Femur (tissue), 1 donor: Measurements from ENCODE around the gene CADM1.

Experiments used
- DNase-seq: peaks from one replicate; pipeline ENCODE4 v3.0.0-alpha.2; 2017

The CADM1 gene

DNA sequence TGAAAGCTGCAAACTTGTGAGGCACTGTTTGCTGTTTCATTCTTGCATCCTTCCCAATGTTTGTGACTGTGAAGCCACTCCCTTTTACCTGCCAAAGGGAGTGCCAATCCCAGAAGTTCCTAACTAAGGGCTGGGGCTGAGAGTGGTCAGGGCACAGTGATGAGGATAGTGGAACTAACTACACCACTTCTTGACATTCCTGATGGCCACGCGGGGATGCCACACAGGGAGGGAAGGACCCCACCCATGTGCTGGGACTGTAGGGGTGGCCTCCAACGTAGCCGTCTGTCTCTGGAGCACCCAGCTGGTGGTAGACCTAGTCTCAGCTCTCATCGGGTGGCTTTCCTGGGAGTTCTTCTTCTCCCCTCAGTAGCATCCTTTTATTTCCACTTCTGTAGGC, 335.5 kb downstream of the CADM1 start:
- no peak for DNase-seq

- peak; percentile 40 for DNase-seq
Observed at GRCh38 chr11:115168229-115168671, 336.0 kb downstream of the CADM1 start.

DNA sequence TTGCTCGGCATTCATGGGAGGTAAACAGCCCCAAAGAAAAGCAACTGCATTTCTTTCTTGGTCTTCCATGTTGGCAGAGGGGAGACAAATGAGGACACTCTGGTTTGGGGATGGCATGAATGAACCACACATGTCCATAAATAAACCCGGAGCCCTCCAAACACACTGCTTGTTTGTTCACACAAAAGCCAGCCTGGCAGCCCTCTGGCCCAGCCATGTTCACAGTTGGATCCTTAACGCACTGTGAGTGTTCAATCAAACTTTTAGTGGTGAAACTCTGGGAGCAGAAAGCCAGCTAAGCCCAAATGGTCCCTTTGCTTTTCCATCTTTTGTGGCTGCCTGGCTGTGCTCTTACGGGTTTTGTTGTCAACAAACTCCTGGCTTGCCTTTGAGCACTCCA, 336.8 kb downstream of the CADM1 start:
- DNase-seq = no peak

GRCh38 chr11:115166820-115167219, 337.4 kb downstream of the CADM1 start:
- no peak for DNase-seq

GRCh38 chr11:115164774-115165173, 339.4 kb downstream of the CADM1 start:
- DNase-seq = no peak

- DNase-seq = no peak
Observed at GRCh38 chr11:115162919-115163318, 341.3 kb downstream of the CADM1 start.

DNA sequence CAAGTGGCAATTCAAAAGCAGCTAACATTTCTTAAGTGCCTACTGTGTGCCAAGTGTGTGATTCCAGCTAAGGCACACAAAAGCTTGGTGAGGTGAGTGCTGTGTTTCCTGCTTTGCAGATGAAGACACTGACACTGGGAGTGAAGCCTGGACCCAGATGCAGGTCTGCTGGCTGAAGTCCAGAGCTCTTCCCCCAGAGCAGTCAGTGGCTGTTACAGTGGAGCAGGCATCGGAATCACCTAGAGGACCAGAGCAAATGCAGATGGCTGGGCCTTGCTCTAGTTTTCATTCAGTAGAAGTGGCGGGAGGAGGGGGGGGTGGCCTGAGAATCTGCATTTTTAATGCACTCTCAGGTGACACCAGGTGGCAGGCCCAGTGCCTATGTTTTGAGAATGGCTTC, 342.3 kb downstream of the CADM1 start:
- no peak for DNase-seq

DNA sequence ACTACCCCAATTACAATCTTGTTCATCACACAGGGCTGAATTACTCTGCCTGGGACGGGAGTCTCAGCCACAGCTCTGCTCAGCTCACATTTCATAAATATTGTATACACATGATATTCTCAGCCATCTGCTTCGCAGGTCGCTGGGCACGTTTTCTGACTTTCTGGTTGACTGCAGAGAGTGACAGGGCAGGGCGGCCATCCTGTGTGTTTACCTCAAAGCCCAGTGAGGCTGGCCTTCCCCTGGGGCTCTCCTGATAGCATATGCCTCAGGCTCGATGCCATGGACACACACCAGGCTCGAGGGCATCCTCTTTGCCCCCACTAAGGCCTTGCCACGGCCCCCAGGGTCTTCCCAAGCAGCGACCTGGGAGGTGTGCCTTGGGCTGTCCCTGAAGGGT, 345.0 kb downstream of the CADM1 start:
- no peak for DNase-seq

DNA sequence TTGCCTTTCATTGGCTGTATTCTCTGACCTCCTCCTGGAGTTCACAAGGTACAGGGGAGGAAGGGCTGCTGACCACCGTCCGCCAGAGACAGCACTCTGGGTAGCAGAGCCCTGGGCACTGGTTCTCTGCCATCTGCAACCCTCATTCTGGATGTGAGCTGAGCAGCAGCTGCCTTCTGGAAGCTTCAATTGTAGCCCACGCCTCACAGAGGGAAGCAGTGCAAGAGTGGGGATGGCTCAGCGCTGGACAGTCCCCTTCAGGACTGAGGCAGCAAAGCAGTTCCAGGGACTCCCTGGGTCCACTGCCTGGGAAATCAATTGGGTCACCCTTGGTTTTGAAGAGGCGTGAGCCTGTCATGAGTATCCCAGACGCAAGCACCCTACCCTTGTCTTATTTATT, 346.2 kb downstream of the CADM1 start:
- DNase-seq = no peak

DNA sequence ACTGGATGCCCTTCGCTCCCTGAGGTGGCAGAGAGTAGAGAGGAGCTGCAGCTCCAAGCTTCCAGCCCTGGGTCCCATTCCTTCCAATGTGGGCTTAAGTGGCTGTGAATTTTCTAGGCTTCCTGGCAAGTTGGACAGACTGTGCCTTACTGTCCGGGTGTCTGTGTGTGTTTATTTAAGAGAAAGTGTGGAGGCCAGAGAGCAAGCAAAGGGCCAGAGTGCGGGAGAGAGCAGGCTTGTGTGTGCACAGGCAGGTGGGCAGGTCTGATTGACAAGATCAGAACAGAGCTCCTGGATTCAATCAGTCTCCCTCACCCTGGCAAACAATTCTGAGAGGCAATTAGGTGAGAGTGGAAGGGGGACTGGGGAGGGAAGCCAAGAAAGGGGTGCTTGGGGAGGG, 347.0 kb downstream of the CADM1 start:
- DNase-seq = no peak

GRCh38 chr11:115155978-115156377, 348.2 kb downstream of the CADM1 start:
- no peak for DNase-seq

- no peak for DNase-seq
Observed at GRCh38 chr11:115155320-115155719, 348.9 kb downstream of the CADM1 start.

DNA sequence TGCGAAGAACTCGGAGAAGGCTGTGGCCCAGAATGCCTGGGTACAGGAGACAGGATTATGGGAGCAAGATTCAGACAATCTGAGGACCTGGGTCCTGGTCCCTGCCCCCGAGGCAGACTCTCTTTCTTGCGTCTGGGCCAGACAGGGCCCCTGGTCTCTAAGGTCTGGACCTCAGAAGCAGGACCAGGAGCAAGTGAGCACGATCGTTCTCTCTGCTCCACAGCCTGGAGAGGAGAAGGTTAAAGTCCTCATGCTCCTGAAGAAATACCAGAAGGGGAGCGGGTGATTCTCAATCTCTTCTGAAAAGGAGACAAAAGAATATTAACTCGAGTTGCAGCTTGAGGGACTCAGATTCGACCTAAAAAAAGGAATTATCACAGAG, 349.9 kb downstream of the CADM1 start:
- DNase-seq = no peak

DNA sequence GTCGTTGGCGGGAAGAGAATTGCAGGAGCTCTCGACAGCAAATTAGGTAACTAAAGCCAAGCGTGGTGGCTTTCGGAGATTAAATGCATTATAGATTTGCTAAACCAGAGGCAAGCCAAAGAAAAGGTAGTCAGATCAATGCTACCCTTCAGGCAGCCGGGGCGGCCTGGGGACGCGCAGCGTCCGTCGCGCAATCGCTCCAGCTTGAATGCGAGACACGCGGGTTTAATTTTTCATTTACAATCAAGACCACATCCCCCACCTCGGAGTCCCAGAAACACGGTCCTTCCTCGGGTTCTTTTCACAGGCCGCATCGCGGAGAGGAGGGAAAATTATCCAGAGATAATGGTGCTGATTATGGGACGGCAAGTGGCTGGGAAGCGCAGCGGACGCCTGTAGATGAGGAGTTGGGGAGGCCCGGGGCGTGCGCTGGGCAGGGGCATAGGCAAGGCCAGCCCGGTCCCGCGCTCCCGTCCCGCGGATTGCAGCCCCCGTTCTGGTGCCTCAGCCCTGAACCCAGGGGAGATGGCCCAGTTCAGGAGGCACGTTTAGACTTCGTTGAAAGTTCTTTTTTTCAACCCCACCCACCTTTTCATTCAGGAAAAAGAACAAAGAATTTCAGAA, 350.4 kb downstream of the CADM1 start:
- DNase-seq = no peak

DNA sequence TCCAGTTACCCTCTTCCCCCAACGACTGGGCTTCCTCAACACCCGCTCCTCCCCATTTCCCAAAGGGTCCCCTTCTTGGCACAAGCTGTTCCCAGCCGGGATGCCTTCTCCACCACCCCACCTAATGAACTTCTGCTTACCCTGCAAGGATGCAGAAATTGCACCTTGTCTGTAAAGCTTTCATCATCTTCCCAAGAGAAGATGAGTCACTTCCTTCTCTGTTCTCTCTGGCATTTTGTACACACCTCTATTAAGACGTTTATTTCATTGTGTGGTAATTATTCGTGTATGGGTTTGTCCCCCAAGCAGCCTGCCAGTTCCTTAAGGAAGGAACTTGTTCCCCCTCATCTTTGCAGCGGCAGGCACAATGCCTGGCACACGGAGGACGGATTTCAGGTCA, 351.1 kb downstream of the CADM1 start:
- no peak for DNase-seq

- no peak for DNase-seq
Observed at GRCh38 chr11:115151010-115151409, 353.2 kb downstream of the CADM1 start.

DNA sequence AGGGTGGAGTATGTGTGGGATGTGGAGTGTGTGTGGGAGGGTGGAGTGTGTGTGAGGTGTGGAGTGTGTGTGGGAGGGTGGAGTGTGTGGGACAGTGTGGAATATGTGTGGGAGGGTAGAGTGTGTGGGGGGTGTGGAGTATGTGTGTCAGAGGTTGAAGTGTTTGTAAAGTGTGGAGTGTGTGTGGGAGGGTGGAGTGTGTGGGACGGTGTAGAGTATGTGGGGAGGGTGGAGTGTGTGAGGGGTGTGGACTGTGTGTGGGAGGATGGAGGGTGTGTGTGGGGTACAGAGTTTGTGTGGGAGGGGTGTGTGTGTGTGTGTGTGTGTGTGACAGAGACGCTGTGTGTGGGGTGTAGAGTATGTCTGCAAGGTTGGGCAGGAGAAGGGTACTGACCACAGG, 355.5 kb downstream of the CADM1 start:
- DNase-seq = no peak

DNA sequence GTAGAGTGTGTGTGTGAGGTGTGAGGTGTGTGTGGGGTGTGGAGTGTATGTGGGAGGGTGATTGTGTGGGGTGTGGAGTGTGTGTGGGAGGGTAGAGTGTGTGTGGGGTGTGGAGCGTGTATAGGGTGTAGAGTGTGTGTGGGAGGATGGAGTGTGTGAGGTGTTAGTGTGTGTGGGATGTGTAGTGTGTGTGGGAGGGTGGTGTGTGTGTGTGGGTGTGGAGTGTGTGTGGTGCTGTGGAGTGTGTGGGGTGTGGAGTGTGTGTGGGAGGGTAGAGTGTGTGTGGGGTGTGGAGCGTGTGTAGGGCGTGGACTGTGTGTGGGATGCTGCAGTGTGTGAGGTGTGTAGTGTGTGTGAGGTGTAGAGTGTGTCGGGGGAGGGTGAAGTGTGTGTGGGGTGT, 356.1 kb downstream of the CADM1 start:
- no peak for DNase-seq

GRCh38 chr11:115147243-115147807, 356.9 kb downstream of the CADM1 start:
- no peak for DNase-seq

- DNase-seq = no peak
Observed at GRCh38 chr11:115146425-115146824, 357.8 kb downstream of the CADM1 start.

GRCh38 chr11:115145324-115145723, 358.9 kb downstream of the CADM1 start:
- peak; percentile 28 for DNase-seq

DNA sequence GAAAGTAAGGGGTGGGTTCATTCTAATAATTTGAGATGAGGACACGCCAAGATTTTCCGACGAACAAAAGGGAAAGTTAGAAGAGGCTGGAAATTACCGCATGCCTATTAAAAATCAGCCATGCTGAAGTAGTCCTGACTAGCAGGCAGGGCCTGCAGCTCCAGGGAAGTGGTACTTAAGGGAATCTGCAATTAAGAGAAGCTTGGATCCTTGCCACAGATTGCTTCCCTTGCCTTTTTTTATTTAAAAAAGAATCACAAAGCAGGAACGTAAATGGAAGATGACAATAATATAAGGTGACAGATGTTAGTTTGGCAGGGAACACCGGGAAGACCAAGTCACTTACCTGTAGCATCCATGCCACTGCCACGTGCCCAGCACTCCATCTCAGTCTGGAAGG, 359.3 kb downstream of the CADM1 start:
- DNase-seq = no peak

DNA sequence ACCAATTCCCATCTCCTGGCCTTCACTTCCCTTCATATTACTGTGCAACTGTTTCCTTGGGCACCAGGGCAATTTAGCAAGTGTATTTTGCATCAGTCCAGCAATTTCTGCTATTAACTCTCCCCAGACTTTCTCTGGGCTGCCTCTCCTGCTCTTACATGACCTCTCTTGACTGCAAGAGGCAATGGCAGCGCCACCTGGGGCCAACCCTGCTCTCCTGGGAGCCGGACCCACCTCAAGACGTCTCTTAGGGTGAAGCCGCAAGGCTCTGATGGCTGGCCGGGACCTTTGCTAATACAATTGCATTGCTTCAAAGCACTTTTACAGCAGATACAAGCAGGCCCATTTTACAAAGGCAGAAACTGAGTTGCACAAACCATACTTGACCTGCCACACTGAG, 360.2 kb downstream of the CADM1 start:
- no peak for DNase-seq

DNA sequence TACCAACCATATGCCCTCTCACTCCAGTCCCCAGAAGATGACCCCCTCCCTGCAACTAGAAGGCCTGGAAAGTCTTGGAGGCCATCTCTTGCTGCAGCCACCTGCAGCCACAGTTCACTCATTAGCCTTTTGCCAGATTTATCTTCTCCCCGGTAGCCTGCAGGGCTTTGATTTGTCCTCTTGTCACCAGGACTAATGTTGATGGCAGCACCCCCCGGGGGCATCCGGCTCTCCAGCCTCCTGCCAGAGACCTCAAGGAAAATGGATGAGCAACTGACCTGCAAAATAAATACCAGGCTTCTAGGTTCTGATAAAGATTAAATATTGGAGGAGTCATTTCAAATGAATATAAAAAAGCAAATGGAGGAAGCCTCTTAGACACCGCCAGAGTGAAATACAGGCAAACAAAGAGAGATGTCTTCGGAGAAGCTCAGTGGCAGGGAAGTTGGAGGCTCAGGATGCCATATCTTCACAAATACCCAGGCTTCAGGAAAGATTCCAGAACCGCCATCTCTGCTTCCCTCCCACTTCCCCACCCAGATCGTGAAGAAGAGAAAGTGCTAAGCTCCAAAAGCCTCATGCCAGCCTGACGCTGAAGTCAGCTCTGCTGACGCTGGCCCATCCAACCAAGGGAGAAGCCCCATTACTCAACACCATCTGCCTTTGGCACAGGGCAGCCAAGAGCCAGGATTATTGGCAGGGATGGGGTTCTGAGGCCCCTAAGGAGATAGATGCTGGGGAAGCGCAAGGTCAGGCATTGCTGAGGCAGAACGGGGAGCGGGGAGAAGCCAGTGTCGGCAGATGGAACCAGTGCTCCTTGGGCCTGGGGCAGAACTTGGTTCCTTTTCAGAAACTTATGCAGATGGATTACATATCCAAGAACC, 362.7 kb downstream of the CADM1 start:
- no peak for DNase-seq
